ENCODE results near the gene ADGRD1.

The ADGRD1 gene

GRCh38 chr12:131044760-131045381, 91.2 kb downstream of the ADGRD1 start:
- no peak for DNase-seq

- no peak for DNase-seq
Observed at GRCh38 chr12:131045705-131046460, 92.2 kb downstream of the ADGRD1 start.

DNA sequence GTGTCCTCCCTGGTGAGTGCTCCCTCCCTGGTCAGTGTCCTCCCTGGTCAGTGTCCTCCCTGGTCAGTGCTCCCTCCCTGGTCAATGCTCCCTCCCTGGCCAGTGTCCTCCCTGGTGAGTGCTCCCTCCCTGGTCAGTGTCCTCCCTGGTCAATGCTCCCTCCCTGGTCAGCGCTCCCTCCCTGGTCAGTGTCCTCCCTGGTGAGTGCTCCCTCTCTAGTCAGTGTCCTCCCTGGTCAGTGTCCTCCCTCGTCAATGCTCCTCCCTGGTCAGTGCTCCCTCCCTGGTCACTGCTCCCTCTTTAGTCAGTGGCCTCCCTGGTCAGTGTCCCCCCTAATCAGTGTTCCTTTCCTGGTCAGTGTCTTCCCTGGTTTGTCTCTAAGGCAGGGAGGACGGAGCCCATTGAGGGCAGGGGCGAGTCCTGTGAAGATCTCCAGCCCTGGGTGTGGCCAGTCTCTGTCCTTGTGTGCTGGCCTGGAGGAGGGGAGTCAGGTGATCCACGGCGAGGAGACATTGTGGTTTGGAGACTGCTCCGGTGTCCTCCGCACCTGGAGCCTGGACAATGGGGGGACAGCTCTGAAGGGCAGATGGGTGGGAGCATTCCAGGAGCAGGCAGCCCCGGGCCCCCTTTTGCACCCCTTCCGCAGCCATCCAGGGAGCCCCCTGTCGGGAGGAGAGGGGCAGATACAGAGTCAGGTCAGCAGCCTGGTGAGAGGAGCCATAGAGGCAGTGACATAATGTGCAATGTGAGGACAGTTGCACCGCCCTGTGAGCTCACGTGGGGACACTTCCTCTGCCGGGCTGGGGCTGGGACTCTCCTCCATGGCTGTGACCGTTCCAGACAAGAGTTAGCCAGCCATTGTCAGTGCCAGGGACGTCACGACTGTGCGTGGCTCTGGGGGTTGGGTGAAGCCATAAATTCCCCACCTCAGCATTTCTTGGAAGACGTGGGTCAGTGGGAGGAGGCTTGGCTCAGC, 93.4 kb downstream of the ADGRD1 start:
- DNase-seq, result no peak

DNA sequence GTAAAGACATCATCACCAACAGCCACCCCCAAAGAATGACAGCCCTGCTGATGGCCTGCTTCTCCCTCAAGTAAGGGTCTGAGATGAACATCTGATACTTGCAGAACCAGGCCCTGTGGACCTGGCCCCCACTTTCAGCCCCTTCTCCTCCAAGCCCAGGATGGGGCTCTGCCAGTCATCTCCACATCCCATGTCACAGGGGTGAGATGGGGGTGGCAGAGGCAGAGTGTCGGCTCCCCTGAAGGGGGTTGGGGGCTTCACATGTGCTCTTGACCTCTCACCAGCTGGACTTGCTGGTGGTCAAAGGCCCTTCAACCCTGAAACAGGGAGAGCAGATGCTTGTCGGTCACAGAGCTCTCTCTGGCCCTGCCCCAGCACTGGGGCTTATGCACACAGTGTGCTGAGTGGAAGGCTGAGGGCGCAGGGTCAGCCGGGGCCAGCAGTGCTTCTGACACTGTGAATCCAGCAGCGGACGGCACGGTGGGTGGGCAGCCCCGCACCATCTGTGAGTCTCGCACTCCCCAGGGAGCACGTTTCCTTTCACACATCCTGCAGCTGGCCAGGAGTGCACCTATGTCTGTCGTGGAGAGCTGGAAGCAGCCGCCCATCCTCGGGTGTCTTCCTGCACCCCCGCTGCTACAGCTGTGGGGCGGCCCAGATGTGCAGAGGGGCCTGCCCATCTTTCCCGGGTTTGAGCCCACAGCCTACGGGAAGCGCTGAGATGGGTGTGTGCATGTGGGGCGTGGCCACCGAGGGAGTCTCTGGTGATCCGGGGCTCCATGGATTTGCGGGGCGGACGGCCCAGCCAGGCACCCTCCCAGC, 94.3 kb downstream of the ADGRD1 start:
- no peak for DNase-seq

- no peak for DNase-seq
Observed at GRCh38 chr12:131048611-131048990, 94.9 kb downstream of the ADGRD1 start.

GRCh38 chr12:131049002-131049401, 95.3 kb downstream of the ADGRD1 start:
- DNase-seq, result no peak

- DNase-seq, result no peak
Observed at GRCh38 chr12:131049549-131050339, 96.0 kb downstream of the ADGRD1 start.

- no peak for DNase-seq
Observed at GRCh38 chr12:131050463-131051154, 96.9 kb downstream of the ADGRD1 start.

DNA sequence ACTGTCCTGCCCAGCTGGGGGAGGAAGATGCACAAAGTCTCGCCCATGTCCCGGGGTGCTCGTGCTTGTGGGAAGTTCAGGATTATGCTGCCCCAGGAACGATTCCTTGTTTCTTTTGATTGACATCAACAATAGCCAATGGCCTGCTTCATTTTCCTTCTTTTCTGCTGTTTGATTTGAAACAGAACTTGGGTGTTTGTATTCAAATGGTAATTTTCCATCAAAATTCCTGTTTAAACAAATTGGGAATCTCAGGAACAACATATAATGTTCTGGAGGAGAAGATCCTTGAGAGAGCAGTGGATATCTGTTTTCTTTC, 97.4 kb downstream of the ADGRD1 start:
- no peak for DNase-seq

GRCh38 chr12:131052063-131052781, 98.5 kb downstream of the ADGRD1 start:
- no peak for DNase-seq

DNA sequence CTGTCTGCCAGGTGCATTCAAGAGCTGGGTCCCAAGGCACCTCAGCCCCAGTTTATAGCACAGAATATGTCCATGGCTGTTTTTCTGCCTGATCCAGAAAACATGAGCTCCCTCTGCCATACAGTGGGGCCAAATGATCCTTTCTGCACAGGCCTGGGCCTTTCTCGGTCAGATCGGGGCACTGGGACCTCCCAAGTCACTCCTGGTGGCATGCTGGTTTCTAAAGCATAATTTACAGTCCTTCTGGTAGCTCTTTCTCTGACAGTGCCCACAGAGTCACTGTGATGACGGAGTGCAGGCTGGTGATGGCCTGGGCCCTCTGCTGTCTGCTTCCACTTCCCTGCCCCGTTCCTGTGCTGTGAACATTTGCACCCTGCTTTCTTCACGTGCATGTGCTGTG, 99.2 kb downstream of the ADGRD1 start:
- no peak for DNase-seq

DNA sequence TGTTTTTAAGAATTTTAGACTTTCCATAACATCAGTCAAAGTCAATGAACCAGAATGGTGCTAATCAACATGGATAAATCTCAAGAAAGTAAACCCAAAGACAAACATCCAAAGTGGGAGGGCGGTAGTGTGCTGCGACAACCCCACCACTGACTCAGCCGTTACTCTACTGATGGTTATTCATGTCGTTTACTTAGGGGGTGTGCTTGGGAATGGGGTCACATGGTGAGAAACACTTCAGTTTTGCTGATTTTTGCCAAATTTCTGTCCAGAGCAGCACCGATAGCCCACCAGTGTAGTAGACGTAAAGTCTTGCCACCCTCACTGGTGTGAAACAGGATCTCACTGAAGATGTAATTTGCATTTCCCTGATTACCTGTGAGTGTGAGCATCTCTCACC, 99.9 kb downstream of the ADGRD1 start:
- DNase-seq, result no peak

GRCh38 chr12:131054345-131055092, 100.8 kb downstream of the ADGRD1 start:
- DNase-seq, result no peak

GRCh38 chr12:131055093-131055465, 101.4 kb downstream of the ADGRD1 start:
- DNase-seq, result no peak

DNA sequence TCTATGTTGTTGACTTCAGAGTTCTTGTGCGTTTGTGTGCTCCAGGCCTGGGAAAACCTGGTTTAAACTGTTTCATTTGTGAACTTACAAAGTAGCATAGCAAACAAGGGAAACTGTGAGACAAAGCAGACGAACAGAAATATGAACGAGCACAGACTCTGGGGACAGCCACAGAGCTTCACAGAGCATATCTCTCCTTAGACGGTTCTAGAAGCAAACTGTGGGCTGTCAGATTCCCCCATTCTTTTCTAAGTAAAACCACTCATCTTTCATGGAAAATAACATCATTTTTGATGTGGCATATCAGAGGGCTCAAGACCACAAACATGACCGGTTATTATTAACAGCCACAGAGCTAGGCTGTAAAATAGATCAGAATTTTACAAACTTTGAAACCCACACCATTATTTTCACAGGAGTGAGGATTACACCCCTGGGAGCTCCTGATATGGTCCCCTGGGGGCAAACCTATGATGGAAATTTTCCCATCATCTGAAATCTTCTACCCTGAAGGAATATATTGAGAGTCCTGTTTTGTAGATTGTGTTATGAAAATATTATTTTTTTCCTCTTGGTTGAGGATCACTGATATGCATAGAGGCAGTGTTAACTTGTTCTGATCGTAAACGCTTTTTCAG, 102.0 kb downstream of the ADGRD1 start:
- DNase-seq, result no peak

DNA sequence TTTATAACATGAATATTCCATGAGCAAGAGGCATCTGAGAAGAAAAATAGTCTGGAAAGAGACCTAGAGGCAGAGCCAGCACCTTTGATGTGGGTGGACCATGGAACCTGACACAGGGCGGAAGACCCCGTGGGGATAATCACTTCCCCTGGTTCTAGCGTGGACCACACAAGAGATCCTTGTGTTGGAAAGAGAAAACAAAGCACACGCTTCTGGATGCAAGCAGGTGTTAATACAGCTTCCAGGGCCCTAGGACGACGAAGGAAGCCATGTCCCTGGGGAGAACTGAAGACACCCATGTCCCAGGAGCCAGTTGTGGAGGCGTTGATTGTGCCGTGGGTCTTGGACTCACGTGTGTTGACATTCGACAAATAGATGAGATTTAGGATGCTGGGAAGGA, 102.9 kb downstream of the ADGRD1 start:
- DNase-seq, result no peak

- DNase-seq, result no peak
Observed at GRCh38 chr12:131057211-131057721, 103.6 kb downstream of the ADGRD1 start.

GRCh38 chr12:131057722-131058515, 104.2 kb downstream of the ADGRD1 start:
- no peak for DNase-seq

Measured in CD4-positive, alpha-beta T cell treated with Interleukin-6 for 4 hours (primary cell).